PC-9 (cell line): Measurements from ENCODE around the gene TMPRSS4. TPM values are rescaled to one million over a fixed set of nuclear protein-coding genes. Genes with fewer than 3 reads are reported as not detected.

Experiments used
- BruUV-seq: library from RNA; stranded (reverse); fragments of 400-500 nt; replicated peaks from 2 replicates; lab custom pipeline; 2021; lab: Mats Ljungman, UMichigan
- CTCF ChIA-PET: fragments of 300-600 bp; sonication (Branson Sonifier 250); formaldehyde crosslinking; loops from one replicate; lab custom pipeline; 2022; ENCODE audit warnings: antibody characterized with exemption; lab: Charles Lee
- POLR2A ChIA-PET: fragments of 300-600 bp; sonication (Branson Sonifier 250); formaldehyde crosslinking; loops from one replicate; lab custom pipeline; 2022; ENCODE audit warnings: antibody characterized with exemption; ENCODE audit not compliant: unreplicated experiment; lab: Charles Lee
- DNase-seq, 2 experiments: peaks; one replicate each; pipeline versions ENCODE4 v3.0.0 to v3.0.0-alpha.2; 2015 to 2022; ENCODE audit warnings: mixed read lengths in 1 of 2
- H2AFZ ChIP-seq: fragments of 200-600 bp; sonication (generic); 2 replicates; pipeline ENCODE4 v1.8.1; 2017; ENCODE audit warnings: antibody characterized with exemption
- H3F3A ChIP-seq: fragments of 200-600 bp; sonication (generic); 2 replicates; pipeline ENCODE4 v1.8.1; 2017; ENCODE audit warnings: antibody characterized with exemption, mild to moderate bottlenecking, low read depth; ENCODE audit not compliant: insufficient read depth
- H3K27ac ChIP-seq: fragments of 200-600 bp; sonication (generic); 2 replicates; pipeline ENCODE4 v1.6.1; 2016; ENCODE audit warnings: mixed run types
- H3K27me3 ChIP-seq: fragments of 200-600 bp; sonication (generic); 2 replicates; pipeline ENCODE4 v1.6.1; 2016; ENCODE audit warnings: low read depth, mixed run types; ENCODE audit not compliant: insufficient read depth
- H3K36me3 ChIP-seq: fragments of 200-600 bp; sonication (generic); 2 replicates; pipeline ENCODE4 v1.6.1; 2016; ENCODE audit warnings: low read depth, mixed run types
- H3K4me1 ChIP-seq: fragments of 200-600 bp; sonication (generic); replicated peaks from 2 replicates; pipeline ENCODE4 v1.6.1; 2016; ENCODE audit warnings: mixed run types; ENCODE audit not compliant: insufficient read depth
- H3K4me2 ChIP-seq: fragments of 200-600 bp; sonication (generic); 2 replicates; pipeline ENCODE4 v1.6.1; 2017; ENCODE audit warnings: mixed run types
- H3K4me3 ChIP-seq: fragments of 200-600 bp; sonication (generic); 2 replicates; pipeline ENCODE4 v1.6.1; 2016; ENCODE audit warnings: mixed run types
- H3K79me2 ChIP-seq: fragments of 200-600 bp; sonication (generic); 2 replicates; pipeline ENCODE4 v1.6.1; 2017; ENCODE audit warnings: low read depth, mixed run types
- H3K9me2 ChIP-seq: fragments of 200-600 bp; sonication (generic); 2 replicates; pipeline ENCODE4 v1.8.1; 2017; ENCODE audit warnings: mild to moderate bottlenecking; ENCODE audit not compliant: insufficient read depth
- H3K9me3 ChIP-seq: fragments of 200-600 bp; sonication (generic); 2 replicates; pipeline ENCODE4 v1.8.1; 2016; ENCODE audit warnings: low read depth; ENCODE audit not compliant: insufficient read depth
- H4K20me1 ChIP-seq: fragments of 200-600 bp; sonication (generic); 2 replicates; pipeline ENCODE4 v1.8.1; 2017; ENCODE audit not compliant: insufficient read depth
- CTCF ChIP-seq: fragments of 200-600 bp; sonication (generic); conservative IDR thresholded peaks from 2 replicates; pipeline ENCODE4 v1.6.1; 2017; ENCODE audit warnings: mixed run types, antibody characterized with exemption, mild to moderate bottlenecking, moderate library complexity
- EZH2 ChIP-seq: fragments of 200-600 bp; sonication (generic); IDR thresholded peaks from 2 replicates; pipeline ENCODE4 v1.8.0; 2017; ENCODE audit warnings: antibody characterized with exemption, low read depth
- intact Hi-C: fragments of 100-400 bp; cut with micrococcal nuclease; formaldehyde crosslinking; loops from one replicate; pipeline ENCODE4 v1.10.0; 2022; ENCODE audit not compliant: unreplicated experiment
- total RNA-seq: library from RNA; stranded (reverse); gene quantifications from 2 replicates; pipeline ENCODE4 v1.2.3, GENCODE V29; 2021

Gene TMPRSS4
- total RNA-seq, 1 experiment from 2014 or later, result 27.6 TPM

GRCh38 chr11:118108513-118108912, 31.6 kb downstream of the TMPRSS4 start:
- TF ChIP-seq EZH2 (no peak), CTCF (no peak)
- intact Hi-C loops, result no loop called here
- no peak for DNase-seq
- Histone ChIP-seq H3K9me3 (no peaks in the 10 kb centered on the region), H3K36me3 (no peaks in the 10 kb centered on the region), H3K79me2 (no peaks in the 10 kb centered on the region), H3F3A (no peaks in the 10 kb centered on the region), H4K20me1 (no peaks in the 10 kb centered on the region), H2AFZ (no peak overlapping the region), H3K4me3 (no peak overlapping the region), H3K27me3 (no peaks in the 10 kb centered on the region), H3K27ac (no peak overlapping the region), H3K9me2 (no peaks in the 10 kb centered on the region), H3K4me2 (no peak overlapping the region), H3K4me1 (peaks cover 18% of the 10 kb centered on the region)
- BruUV-seq, result no TSS peak
- ChIA-PET POLR2A (no interaction called here), CTCF (no interaction called here)

GRCh38 chr11:118109231-118109630, 32.4 kb downstream of the TMPRSS4 start:
- no peak overlapping the region for H3K27ac ChIP-seq

GRCh38 chr11:118111019-118111743, 34.3 kb downstream of the TMPRSS4 start:
- CTCF ChIA-PET, result no interaction called here
- TF ChIP-seq CTCF (no peak), EZH2 (no peak)
- DNase-seq, result peak in 1 of 2 experiments; percentile 55
- intact Hi-C loops, result no loop called here
- BruUV-seq, result no TSS peak
- peaks cover 18% of the 10 kb centered on the region for H3K4me1 ChIP-seq
- no peaks in the 10 kb centered on the region for H3K27me3 ChIP-seq
- no peaks in the 10 kb centered on the region for H3K79me2 ChIP-seq
- no peaks in the 10 kb centered on the region for H3K9me3 ChIP-seq
- H3K4me2 ChIP-seq, result 0 out of 2 replicates have a peak overlapping the region, but pooled peaks have one; percentile 27
- H2AFZ ChIP-seq, result no peak overlapping the region
- no peaks in the 10 kb centered on the region for H3K9me2 ChIP-seq
- H3F3A ChIP-seq, result no peaks in the 10 kb centered on the region
- H3K36me3 ChIP-seq, result no peaks in the 10 kb centered on the region
- no peak overlapping the region for H3K4me3 ChIP-seq
- H3K27ac ChIP-seq, result no peak overlapping the region
- no peaks in the 10 kb centered on the region for H4K20me1 ChIP-seq
- POLR2A ChIA-PET, result no interaction called here

More at GRCh38 chr11:118109231-118109630, 32.4 kb downstream of the TMPRSS4 start:
- Histone ChIP-seq H3F3A (no peaks in the 10 kb centered on the region), H3K9me2 (no peaks in the 10 kb centered on the region), H3K27me3 (no peaks in the 10 kb centered on the region), H2AFZ (no peak overlapping the region), H3K9me3 (no peaks in the 10 kb centered on the region), H3K79me2 (no peaks in the 10 kb centered on the region), H3K4me2 (no peak overlapping the region), H4K20me1 (no peaks in the 10 kb centered on the region), H3K36me3 (no peaks in the 10 kb centered on the region), H3K4me1 (peaks cover 18% of the 10 kb centered on the region), H3K4me3 (no peak overlapping the region)
- BruUV-seq, result no TSS peak
- ChIA-PET POLR2A (no interaction called here), CTCF (no interaction called here)
- no peak for DNase-seq
- TF ChIP-seq EZH2, result no peak
- TF ChIP-seq CTCF, result no peak
- intact Hi-C loops, result no loop called here
